DMS53 treated with DMSO at 0.1 percent for 48 hours (cell line): Measurements from ENCODE around the gene LAPTM5.

Experiments used
- DNase-seq: peaks from one replicate; lab custom pipeline; 2025; ENCODE audit not compliant: unreplicated experiment; lab: John Stamatoyannopoulos, UW

The LAPTM5 gene

GRCh38 chr1:30719406-30720270 is 37.9 kb downstream of the LAPTM5 start:
- DNase-seq, result no peak

GRCh38 chr1:30718636-30719405 is 38.8 kb downstream of the LAPTM5 start:
- DNase-seq, result peak; percentile 84

GRCh38 chr1:30718091-30718635 is 39.4 kb downstream of the LAPTM5 start:
- peak; percentile 84 for DNase-seq

- DNase-seq, result no peak
Observed at GRCh38 chr1:30716646-30717045, 40.9 kb downstream of the LAPTM5 start.

- no peak for DNase-seq
Observed at GRCh38 chr1:30715886-30716285, 41.7 kb downstream of the LAPTM5 start.

GRCh38 chr1:30715216-30715615 is 42.4 kb downstream of the LAPTM5 start:
- DNase-seq, result no peak

- no peak for DNase-seq
Observed at GRCh38 chr1:30714536-30715090, 43.0 kb downstream of the LAPTM5 start.

- DNase-seq, result no peak
Observed at GRCh38 chr1:30714025-30714424, 43.5 kb downstream of the LAPTM5 start.

GRCh38 chr1:30713311-30713710 is 44.3 kb downstream of the LAPTM5 start:
- no peak for DNase-seq

- DNase-seq, result no peak
Observed at GRCh38 chr1:30712583-30712982, 45.0 kb downstream of the LAPTM5 start.

GRCh38 chr1:30710407-30710806 is 47.2 kb downstream of the LAPTM5 start:
- no peak for DNase-seq

- DNase-seq, result no peak
Observed at GRCh38 chr1:30708361-30708728, 49.2 kb downstream of the LAPTM5 start.

GRCh38 chr1:30707412-30708360 is 49.9 kb downstream of the LAPTM5 start:
- peak; percentile 56 for DNase-seq

- DNase-seq, result no peak
Observed at GRCh38 chr1:30706528-30706927, 51.0 kb downstream of the LAPTM5 start.

- no peak for DNase-seq
Observed at GRCh38 chr1:30705698-30706097, 51.9 kb downstream of the LAPTM5 start.

- DNase-seq, result no peak
Observed at GRCh38 chr1:30704765-30705509, 52.6 kb downstream of the LAPTM5 start.

GRCh38 chr1:30704271-30704670 is 53.3 kb downstream of the LAPTM5 start:
- DNase-seq, result no peak

- no peak for DNase-seq
Observed at GRCh38 chr1:30702823-30703222, 54.8 kb downstream of the LAPTM5 start.

- DNase-seq, result no peak
Observed at GRCh38 chr1:30701258-30701633, 56.3 kb downstream of the LAPTM5 start.
